Inferior parietal cortex (tissue), 1 donor: ENCODE results near the gene SLC25A3.
"Not testable (repeated sequence)": the region's sequence is repeated elsewhere in the genome, so short reads cannot be mapped to it uniquely, and the experiment has no call there.

Experiments
- DNase-seq: peaks from one replicate; pipeline ENCODE4 v3.0.0-alpha.2; 2016; ENCODE audit errors: extremely low spot score

Gene SLC25A3

DNA sequence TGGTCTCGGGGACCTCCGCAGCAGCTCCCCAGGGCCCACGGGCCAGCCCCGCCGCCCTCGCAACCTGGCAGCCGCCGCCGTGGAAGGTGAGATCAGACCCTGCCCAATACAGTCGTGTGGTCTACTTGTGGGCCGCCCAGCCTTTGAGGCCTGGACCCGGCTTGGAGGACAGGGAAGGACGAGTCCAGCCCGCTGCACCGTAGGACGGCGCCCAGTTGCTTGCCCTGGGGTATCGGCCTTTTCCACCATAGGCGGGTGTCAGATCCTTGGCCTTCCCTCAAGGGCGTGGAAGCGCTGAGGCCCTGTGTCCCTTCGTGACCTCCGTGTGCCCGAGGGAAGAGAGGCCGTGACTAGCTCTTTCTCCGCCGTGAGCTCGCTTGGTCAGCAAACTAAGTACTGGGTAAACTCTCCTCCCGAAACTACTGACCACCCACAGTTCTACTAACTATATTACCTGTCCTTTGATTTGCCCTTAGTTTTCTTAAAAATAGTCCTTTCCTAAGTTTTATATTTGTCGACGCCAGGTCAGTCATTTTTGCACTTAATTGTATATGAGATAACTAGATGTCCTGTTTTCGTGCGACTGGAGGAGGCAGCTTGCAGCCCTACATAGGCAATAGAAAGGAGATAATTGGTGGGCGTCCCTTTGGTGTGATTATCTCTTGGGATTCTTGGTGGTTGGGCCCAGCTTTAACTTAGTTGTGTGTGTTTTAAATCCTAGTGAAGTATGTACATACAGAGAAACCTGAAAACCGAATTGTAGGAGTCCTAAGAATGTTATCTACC is 757 bp downstream of the SLC25A3 start:
- no peak for DNase-seq

DNA sequence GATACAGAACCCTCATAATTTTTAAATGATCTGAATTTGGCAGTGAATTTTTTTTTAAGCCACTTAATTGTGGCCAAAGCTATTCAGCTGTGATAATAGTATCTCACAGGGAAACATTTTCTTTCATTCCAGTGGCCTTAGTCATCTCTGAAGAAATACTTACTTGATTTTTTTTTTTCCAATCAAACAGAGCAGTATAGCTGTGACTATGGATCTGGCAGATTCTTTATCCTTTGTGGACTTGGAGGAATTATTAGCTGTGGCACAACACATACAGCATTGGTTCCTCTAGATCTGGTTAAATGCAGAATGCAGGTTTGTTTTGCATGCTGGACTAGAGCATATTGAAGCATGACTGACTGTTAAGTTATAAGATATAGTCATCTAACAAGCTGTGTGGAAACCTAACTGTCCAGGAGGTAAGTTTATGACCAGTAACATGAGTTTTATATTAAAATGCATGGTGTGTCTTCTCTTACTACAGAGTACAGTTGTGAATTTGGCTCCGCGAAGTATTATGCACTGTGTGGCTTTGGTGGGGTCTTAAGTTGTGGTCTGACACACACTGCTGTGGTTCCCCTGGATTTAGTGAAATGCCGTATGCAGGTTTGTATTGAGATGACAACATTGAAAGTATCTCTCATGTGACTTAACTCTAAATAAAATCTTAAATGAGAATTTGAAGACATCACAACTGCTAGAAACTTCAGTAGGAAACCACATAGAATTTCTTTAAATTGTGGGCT is 1.9 kb downstream of the SLC25A3 start:
- no peak for DNase-seq

DNA sequence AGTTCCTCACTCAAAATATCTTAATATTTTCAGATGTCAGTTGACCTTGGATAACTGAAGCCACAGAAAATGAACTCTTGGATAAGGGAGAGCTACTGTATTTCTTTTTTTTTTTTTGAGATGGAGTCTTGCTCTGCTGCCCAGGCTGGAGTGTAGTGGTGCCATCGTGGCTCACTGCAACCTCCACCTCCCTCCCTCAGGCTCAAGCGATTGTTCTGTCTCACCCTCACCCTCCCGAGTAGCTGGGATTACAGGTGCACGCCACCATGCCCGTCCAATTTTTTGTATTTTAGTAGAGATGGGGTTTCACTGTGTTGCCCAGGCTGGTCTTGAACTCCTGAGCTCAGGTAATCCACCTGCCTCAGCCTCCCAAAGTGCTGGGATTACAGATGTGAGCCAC is 3.8 kb downstream of the SLC25A3 start:
- DNase-seq = not testable (repeated sequence)

DNA sequence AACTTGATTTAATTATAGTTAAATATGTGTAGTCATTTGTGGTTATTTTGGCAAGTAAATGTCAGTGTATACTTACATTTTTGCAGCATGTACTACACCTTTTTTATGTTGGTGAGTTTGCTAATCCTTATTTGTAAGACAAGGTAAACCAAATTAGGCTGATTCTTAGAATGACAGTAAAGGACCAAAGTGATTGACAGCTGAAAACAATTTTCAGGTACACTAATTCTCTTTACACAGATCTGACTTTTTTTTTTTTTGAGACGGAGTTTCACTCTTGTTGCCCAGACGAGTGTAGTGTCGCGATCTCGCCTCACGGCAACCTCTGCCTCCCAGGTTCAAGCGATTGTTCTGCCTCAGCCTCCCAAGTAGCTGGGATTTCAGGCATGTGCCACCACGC is 8.4 kb downstream of the SLC25A3 start:
- no peak for DNase-seq

DNA sequence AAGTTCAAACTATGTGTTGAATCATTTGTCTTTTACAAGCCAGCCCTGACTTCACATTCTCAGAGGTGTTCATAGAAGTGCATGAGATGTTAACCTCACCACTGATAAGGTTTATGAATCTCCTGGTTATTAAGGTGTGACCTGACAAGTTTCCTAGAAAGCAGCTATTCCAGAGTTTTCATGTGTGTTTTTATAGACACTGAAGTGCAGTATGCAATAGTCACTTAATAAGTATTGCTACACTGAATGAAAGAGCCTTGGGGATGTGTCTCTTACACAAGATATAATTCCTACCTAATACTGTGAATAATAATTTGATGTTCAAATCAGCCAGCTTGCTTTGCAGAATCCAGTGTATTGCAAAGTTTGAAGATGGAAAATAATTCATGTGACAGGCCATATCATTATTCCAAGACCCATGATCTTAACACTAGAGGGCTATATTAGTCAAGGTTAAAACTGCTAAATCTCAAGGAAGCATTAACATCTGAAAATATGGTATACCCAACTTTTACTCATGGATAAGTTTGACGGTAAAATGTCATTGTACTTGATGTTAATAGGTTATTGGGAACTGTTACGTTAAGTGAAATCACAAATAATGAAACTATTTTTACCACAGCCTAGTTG is 13.0 kb downstream of the SLC25A3 start:
- no peak for DNase-seq

DNA sequence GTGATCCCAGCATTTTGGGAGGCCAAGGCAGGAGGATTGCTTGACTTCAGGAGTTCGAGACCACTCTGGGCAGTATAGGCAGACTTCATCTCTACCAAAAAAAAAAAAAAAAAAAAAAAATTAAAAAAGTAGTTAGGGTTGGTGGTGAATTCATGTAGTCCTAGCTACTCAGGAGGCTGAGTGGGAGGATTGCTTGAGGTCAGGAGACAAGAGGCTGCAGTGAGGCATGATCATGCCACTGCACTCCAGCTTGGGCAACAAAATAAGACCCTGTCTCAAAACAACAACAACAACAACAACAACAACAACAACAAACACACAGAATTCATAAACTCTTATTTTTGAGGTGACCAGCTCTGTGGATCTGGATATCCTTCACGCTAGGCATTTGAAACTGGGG is 17.1 kb downstream of the SLC25A3 start:
- no peak for DNase-seq

DNA sequence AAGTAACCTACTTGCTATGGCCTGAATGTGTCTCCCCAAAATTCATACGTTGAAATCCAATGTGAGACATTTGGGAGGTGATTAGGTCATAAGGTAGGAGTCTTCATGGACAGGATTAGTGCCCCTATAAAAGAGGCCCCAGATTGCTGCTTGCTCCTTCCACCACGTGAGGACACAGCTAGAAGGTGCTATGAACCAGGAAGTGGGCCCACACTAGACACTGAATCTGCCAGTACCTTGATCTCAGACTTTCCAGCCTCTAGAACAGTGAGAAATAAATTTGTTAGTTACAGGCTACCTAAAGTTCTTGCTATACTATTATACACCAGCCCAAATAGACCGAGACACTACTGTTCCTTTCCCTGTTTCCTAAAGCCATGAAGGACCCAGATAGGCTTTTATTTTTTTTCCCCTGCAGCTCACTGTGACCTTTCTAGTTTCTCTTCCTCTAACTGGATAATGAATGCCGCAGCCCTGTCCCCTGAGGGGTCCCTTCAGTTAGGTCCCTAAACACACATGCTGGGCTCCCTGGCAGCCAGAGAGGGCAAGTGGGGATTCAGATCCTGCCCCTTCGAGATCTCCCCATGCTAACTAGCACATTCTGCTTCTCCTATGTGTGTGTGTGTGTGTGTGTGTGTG is 19.3 kb downstream of the SLC25A3 start:
- DNase-seq = no peak

DNA sequence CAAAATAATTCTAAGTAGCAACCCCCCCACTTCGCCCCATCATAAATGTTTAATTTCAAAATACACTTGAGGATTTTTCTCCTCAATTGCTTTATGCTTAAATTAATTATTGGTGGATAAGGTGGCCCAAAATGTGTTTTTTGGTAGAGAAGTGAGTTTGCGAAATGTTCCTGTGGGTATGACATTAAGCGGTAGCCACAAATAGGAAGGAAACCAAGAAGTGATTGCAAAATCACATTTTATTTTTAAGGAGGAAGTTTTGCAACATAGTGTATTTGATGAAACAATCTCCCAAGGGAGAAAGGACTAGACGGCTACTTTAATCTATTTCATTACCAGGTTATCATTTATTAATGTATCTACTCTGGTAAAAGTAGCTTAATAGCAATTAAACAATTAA is 25.5 kb downstream of the SLC25A3 start:
- no peak for DNase-seq

DNA sequence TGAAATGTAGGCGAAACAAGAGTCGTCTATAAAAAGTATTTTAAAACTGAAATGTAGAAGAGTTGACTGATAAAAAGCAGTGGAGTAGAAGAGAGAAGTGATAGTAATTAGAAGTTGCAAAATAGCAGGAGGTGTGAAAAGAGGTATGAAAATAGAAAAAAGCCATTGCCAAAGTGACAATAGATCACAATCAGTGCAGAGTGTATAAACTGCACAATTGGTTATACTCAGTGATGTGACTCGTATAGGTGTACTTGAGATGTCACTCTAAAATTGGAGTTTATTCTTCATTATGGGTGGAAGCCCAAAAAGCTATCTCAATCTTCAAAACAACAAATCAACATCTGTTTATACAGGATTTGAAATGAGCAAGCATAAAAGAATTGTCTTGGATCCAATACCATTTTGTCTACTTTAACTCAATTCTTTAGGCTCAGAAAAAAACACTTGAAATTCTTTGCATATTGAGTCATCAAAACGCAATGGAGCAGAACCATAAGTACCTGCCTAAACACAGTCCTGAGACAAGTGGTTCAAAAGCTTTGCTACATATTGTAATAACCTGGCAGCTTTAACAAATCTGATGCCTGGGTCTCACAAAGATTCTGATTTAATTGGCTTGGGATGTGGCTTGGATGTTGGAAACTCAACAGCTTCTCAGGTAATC is 42.3 kb downstream of the SLC25A3 start:
- no peak for DNase-seq

DNA sequence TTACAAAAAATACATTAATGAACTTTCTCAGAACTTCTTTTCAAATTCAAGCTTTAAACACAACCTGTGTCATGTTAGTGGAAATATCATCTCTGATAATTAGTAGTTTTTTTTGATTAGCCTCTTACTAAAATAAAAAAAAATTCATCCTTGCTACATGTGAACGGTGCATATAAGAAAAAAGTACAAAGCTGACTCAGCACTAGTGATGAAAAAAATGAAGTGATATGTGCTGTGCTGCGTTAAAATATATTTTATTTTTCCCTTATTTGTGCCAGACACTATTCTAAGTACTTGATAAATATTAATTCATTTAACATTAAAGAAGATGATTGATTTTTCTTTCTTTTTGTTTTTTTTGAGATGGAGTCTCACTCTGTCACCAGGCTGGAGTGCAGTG is 43.6 kb downstream of the SLC25A3 start:
- DNase-seq = no peak

DNA sequence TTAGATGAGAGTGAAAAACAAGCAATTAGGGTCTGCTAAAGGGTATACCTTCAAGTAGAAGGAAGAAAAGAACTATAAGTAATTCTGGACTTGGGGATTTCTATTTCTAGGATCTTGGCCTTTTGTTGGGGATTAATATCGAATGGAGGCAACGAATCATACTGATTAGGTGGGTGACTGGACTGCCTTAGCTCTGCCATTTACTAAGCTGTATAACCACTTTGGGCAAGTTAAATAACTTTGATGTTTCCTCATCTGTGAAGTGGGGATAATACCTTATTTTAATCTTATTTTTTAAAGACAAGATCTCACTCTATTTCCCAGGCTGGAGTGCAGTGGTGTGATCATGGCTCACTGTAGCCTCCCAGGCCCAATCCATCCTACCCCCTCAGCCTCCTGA is 44.5 kb downstream of the SLC25A3 start:
- no peak for DNase-seq

DNA sequence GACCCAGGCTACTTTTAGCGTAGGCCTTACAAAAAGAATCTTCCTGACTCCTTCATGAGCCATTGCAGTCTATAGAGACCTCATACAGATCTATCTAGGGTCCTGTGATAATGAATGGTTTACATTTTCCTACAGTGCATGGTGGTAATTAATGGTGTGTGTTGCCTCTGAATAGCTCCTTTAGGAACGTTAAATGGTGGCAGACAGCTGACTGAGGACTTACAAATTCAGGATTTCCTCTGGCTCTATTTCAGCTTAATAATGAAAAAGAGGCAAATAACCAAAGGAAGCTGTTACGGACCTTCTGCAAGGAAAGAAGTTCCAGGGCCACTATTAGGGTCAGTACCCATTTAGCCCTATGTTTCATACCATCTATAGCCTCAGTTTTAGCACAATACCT is 46.0 kb downstream of the SLC25A3 start:
- DNase-seq = no peak

DNA sequence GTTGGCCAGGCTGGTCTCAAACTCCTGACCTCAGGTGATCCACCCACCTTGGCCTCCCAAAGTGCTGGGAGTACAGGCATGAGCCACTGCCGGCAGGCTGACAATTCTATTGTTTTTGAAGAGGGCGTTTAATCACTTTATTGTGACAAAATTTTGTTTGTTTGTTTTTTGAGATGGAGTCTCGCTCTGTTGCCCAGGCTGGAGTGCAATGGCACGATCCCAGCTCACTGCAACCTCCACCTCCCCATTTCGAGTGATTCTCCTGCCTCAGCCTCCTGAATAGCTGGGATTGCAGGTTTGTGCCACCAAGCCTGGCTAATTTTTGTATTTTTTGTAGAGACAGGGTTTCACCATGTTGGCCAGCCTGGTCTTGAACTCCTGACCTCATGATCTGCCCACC is 49.3 kb downstream of the SLC25A3 start:
- not testable (repeated sequence) for DNase-seq

DNA sequence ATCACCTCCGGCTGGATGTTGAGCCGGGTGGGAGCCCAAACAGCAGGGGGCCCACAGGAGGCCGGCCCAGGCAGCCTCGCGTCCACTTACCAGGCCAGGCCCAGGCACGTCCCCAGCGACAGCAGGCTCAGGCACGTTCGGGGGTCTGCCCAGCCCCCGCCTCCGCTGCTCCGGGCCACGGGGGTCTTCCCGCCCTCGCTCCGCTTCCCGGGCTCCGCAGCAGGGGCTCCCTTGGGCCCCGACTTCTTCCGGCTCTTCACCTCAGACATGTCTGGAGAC is 50.9 kb downstream of the SLC25A3 start:
- DNase-seq = no peak

DNA sequence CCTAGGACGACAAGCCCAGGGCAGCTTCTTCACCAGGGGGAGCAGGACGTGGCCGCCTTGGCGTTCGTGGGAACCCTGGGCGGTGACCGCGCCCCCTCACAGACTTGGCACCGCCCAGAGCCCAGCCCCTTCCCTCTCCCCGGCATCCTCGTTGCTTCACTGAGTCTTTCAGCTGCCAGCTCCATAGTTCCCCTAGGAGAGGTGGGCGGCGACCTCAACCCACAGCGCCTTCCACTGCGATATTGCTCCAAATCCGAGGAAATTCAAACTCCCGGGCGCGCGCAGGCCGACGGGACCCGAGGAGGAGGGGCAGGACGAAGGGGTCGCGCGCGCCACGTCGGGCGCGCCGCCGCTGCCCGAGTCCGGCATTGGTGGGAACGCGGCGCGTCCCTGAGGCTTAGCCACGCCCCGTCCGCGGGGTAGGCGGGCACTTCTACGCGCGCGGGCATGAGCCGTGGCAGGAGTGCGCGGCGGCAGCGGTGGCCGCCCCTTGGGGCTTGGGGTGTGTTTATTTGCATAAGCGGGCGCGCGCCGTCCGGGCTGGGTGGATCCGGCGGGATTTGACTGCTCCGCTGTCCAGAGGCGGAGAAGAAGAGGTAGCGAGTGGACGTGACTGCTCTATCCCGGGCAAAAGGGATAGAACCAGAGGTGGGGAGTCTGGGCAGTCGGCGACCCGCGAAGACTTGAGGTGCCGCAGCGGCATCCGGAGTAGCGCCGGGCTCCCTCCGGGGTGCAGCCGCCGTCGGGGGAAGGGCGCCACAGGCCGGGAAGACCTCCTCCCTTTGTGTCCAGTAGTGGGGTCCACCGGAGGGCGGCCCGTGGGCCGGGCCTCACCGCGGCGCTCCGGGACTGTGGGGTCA is 51.5 kb downstream of the SLC25A3 start, which contains the start of the genes APAF1 and IKBIP:
APAF1 (plus strand) TSS at position 579 of the 860 bp plus-strand sequence. CDS start 3,070 bp downstream, outside the sequence.
IKBIP (minus strand) TSS at position 77 of the 860 bp plus-strand sequence. CDS start 87 bp downstream, outside the sequence.
- peak; percentile 93 for DNase-seq

DNA sequence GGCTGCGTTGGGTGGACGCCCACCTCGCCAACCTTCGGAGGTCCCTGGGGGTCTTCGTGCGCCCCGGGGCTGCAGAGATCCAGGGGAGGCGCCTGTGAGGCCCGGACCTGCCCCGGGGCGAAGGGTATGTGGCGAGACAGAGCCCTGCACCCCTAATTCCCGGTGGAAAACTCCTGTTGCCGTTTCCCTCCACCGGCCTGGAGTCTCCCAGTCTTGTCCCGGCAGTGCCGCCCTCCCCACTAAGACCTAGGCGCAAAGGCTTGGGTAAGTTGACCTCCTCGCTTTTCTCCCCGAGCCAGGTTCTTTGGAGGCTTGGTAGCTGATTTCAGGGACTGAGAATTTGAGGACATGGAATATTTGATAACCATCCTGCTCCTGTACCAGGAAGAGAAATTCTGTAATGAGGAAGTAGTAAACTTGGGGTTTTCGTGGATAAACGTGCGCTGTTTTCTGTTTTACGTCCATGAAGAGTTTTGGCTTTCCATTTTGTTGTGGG is 52.1 kb downstream of the SLC25A3 start:
- peak; percentile 38 for DNase-seq

DNA sequence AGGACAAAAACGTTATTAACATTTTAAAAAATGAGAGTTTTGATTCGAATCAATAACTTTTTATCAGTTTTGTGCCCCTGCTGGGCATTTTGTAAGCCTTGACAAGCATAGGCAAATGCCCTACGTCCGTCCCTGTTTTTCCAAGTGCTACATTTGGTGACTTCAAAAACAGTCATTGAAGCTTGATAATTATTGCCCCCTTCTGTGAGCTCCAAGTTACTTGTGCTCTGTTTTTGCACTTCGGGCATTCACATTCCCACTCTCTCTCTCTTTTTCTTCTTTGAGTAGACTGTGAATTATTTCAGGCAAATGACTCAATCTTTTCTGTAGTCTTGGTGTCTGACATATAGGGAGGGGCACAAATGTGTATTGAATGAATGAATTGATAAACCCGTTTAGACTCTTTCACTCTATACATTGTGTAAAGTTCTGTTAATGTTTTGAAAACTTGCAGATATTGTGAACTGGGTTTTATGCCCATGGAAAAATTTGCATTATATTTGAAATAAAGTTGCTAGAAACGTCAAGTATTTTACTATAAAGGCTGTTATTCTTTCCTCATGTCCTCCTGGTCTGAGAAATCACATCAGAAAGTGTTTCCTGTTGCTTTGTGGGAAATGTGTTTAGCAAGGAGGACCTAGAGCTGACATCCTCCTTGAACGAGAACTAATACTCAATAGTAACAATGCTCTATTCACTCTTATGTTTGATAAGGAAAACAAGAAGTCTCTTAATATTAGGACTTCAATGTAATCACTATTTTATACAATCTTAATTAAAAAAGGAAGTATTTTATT is 53.0 kb downstream of the SLC25A3 start:
- no peak for DNase-seq

DNA sequence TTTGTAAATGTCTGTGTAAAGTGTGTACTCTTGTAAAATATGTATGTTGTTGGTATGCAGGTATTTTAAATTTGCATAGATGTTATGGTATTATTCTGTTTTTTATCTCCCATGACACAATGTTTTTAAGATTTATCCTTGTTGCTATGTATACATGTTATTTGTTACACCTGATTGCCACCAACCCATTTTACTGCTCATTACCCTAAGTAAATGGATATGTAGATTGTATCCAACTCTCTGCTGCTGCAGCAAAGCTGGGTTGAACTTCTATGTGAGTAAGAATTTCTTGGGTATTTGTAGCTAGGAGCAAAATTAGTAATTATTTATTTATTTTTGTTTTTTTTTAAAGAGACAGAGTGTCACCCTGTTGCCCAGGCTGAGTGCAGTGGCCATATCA is 57.8 kb downstream of the SLC25A3 start:
- no peak for DNase-seq

DNA sequence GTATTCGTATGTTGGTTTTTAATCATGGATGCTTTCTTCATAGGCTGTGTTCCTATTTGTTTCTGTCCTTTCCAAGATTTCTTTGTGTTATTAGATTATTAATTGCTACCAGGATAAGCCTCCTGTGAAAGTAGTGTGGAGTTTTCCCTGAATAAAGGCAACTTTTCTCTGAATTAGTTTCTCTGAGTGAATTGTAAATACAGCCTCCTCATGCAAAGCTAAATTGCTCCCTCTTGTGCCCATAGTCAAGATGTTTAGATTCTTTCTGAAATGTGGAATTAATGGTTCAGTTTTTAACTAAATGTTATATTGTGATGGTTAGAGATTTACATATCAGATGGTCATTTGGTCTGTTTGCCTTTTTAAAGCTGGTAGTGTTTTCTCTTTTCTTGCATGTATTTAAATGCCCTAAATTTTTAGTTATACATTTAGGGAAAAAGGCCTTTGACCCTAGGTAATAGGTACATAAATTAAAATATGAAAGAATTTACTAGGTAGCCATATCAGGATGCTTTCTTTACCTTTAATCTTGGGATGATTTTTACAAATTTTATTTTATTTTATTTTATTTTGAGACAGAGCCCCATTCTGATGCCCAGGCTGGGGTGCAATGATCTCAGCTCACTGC is 60.5 kb downstream of the SLC25A3 start:
- DNase-seq = peak; percentile 74
